Memory B cell (primary cell): ENCODE measurements around the gene SLC30A7.
A peak's percentile ranks its signal among the peaks of the same experiment; 100 is the strongest.

Source experiments
- ATAC-seq: fragments of 150-1000 bp; cut with Tn5 transposase; 2 replicates; pipeline ENCODE4 v1.10.0; 2021; ENCODE audit warnings: low read depth, mild to moderate bottlenecking, moderate library complexity
- DNase-seq, 2 donors: peaks; one replicate each; pipeline ENCODE4 v3.0.0; 2022; ENCODE audit warnings: low spot score in 2 of 2
- H3K27ac Mint-ChIP-seq: one replicate; pipeline ENCODE4 v1.8.0; 2022; ENCODE audit warnings: mild to moderate bottlenecking, moderate library complexity, mixed read lengths
- H3K27me3 Mint-ChIP-seq: one replicate; pipeline ENCODE4 v1.8.0; 2022; ENCODE audit warnings: mixed read lengths
- H3K36me3 Mint-ChIP-seq: one replicate; pipeline ENCODE4 v1.8.0; 2022; ENCODE audit warnings: mild to moderate bottlenecking, mixed read lengths
- H3K4me1 Mint-ChIP-seq: one replicate; pipeline ENCODE4 v1.8.0; 2022; ENCODE audit warnings: mixed read lengths
- H3K4me3 Mint-ChIP-seq: one replicate; pipeline ENCODE4 v1.8.0; 2022; ENCODE audit warnings: mild to moderate bottlenecking, moderate library complexity, mixed read lengths
- H3K9me3 Mint-ChIP-seq: one replicate; pipeline ENCODE4 v1.8.0; 2022; ENCODE audit warnings: mixed read lengths

The SLC30A7 gene

GRCh38 chr1:101025657-101026429 lies 130.0 kb downstream of the SLC30A7 start, which contains the start of gene DPH5:
DPH5 (minus strand) TSS chr1:101025784; CDS start chr1:101025443, 341 bp downstream.
- H3K9me3 Mint-ChIP-seq = no peaks in the 10 kb centered on the region
- H3K4me3 Mint-ChIP-seq = peak within 1 kb of the TSS; percentile 94
- DNase-seq = peak; percentile 73 to 81
- peaks cover 21% of the 10 kb centered on the region for H3K36me3 Mint-ChIP-seq
- peaks cover 43% of the 10 kb centered on the region for H3K4me1 Mint-ChIP-seq
- ATAC-seq = peak; percentile 93
- H3K27ac Mint-ChIP-seq = peak within 1 kb of the TSS; percentile 84
- no peaks in the 10 kb centered on the region for H3K27me3 Mint-ChIP-seq

- no peak for DNase-seq
- H3K36me3 Mint-ChIP-seq = peaks cover 22% of the 10 kb centered on the region
- H3K27me3 Mint-ChIP-seq = no peaks in the 10 kb centered on the region
- ATAC-seq = no peak
- H3K9me3 Mint-ChIP-seq = peaks cover 2% of the 10 kb centered on the region
- H3K4me3 Mint-ChIP-seq = peak overlapping the region; percentile 94
- peak overlapping the region; percentile 84 for H3K27ac Mint-ChIP-seq
- peaks cover 46% of the 10 kb centered on the region for H3K4me1 Mint-ChIP-seq
Measured at GRCh38 chr1:101026430-101026788, 130.5 kb downstream of the SLC30A7 start.

GRCh38 chr1:101027194-101027772 lies 131.4 kb downstream of the SLC30A7 start:
- DNase-seq = no peak
- peaks cover 42% of the 10 kb centered on the region for H3K4me1 Mint-ChIP-seq
- H3K27me3 Mint-ChIP-seq = no peaks in the 10 kb centered on the region
- peaks cover 18% of the 10 kb centered on the region for H3K36me3 Mint-ChIP-seq
- ATAC-seq = no peak
- H3K27ac Mint-ChIP-seq = peak overlapping the region; percentile 84
- H3K9me3 Mint-ChIP-seq = peaks cover 2% of the 10 kb centered on the region
- H3K4me3 Mint-ChIP-seq = peak overlapping the region; percentile 68

DNA sequence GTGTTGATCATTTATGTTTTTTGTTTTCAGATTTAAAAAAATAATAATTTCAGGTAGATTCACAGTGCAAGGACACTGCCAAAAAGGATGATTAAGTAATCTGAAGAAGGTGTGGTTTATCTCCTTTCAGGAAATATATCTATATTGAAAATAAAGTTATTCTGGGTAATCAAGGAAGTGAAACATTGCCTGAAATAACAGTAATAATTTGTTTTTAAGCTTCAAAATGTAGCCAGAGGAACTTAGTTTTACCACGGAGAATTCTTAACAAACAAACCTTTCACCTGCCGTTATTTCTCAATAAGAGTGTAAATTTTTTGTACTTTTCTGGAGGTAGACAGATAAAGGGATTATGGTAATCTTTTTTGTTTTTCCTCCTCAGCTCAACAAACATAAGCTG lies 132.6 kb downstream of the SLC30A7 start:
- Mint-ChIP-seq H3K9me3 (peaks cover 5% of the 10 kb centered on the region), H3K27me3 (no peaks in the 10 kb centered on the region), H3K4me3 (peak overlapping the region; percentile 71), H3K27ac (peak overlapping the region; percentile 77), H3K4me1 (peaks cover 42% of the 10 kb centered on the region), H3K36me3 (peaks cover 23% of the 10 kb centered on the region)
- DNase-seq = no peak
- ATAC-seq = no peak

- Mint-ChIP-seq H3K9me3 (peaks cover 5% of the 10 kb centered on the region), H3K27ac (peak overlapping the region; percentile 77), H3K4me3 (peak overlapping the region; percentile 71), H3K4me1 (peaks cover 42% of the 10 kb centered on the region), H3K36me3 (peaks cover 21% of the 10 kb centered on the region), H3K27me3 (no peaks in the 10 kb centered on the region)
- DNase-seq (no peak), ATAC-seq (no peak)
Measured at GRCh38 chr1:101029184-101029583, 133.3 kb downstream of the SLC30A7 start.

DNA sequence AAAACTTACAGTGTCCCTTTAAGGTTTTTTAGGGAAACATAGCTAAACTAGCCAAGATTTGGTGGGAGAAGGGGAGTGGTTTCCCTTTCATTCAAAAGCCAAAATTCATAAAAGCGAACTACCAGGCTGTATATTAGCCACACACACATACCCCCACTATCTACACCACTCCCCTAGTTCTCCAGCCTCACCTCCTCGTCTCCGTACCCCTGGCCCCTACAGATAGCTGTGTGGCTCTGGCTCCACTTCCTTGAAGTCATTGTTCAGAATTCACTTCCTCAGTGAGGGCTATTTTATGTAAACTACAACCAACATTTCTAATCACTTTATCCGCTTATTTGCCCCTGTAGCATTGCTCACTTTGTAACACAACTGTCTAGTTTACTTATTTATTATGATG lies 135.0 kb downstream of the SLC30A7 start:
- no peak for ATAC-seq
- peaks cover 5% of the 10 kb centered on the region for H3K9me3 Mint-ChIP-seq
- peaks cover 41% of the 10 kb centered on the region for H3K4me1 Mint-ChIP-seq
- H3K4me3 Mint-ChIP-seq = no peak overlapping the region
- no peak for DNase-seq
- H3K27ac Mint-ChIP-seq = no peak overlapping the region
- no peaks in the 10 kb centered on the region for H3K27me3 Mint-ChIP-seq
- peaks cover 21% of the 10 kb centered on the region for H3K36me3 Mint-ChIP-seq
